ENCODE data around the gene ZNF513.
"Not testable (repeated sequence)": the region's sequence is repeated elsewhere in the genome, so short reads cannot be mapped to it uniquely, and the experiment has no call there.

The ZNF513 gene

DNA sequence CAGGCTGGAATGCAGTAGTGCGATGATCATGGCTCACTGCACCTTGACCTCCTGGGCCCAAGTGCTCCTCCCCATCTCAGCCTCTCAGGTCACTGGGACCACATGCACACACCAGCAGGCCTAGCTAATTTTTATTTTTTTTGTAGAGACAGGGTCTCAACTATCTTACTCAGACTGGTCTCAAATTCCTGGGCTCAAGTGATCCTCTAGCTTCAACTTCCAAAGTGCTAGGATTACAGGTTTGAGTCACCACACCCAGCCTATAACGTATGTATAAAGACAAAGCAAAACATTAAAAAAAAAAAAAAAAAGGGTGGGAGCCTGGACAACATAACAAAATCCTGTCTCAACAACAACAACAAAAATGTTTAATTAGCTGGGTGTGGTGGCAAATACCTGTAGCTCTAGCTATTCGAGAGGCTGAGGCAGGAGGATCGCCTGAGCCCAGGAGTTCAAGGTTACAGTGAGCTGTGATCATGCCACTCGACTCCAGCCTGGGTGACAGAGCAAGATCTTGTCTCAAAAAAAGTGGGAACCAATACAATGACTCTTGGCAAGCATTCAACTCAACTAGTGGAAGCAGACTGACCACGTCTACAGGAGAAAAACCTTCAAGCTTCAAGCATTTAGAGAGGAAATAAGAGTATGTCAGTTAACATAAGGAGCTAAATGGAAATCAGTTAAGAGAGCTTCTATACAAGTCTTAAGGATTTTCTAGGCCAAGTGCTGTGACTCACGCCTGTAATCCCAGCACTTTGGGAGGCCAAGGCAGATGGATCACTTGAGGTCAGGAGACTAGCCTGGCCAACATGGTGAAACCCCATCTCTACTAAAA lies 26.6 kb downstream of the ZNF513 start:
- no peak for ATAC-seq (ENCODE audit: insufficient read depth, low read depth)
- no peak for TF ChIP-seq EZH2 (IDR thresholded peaks at IDR 0.05; ENCODE audit: borderline replicate concordance, low read depth, low read length, severe bottlenecking)
- TF ChIP-seq, protein P1, sequence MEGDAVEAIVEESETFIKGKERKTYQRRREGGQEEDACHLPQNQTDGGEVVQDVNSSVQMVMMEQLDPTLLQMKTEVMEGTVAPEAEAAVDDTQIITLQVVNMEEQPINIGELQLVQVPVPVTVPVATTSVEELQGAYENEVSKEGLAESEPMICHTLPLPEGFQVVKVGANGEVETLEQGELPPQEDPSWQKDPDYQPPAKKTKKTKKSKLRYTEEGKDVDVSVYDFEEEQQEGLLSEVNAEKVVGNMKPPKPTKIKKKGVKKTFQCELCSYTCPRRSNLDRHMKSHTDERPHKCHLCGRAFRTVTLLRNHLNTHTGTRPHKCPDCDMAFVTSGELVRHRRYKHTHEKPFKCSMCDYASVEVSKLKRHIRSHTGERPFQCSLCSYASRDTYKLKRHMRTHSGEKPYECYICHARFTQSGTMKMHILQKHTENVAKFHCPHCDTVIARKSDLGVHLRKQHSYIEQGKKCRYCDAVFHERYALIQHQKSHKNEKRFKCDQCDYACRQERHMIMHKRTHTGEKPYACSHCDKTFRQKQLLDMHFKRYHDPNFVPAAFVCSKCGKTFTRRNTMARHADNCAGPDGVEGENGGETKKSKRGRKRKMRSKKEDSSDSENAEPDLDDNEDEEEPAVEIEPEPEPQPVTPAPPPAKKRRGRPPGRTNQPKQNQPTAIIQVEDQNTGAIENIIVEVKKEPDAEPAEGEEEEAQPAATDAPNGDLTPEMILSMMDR (IDR thresholded peaks at IDR 0.05; ENCODE audit: borderline replicate concordance, extremely low read depth, low read length, poor library complexity, severe bottlenecking) = no peak
- Histone ChIP-seq H3K79me2 (ENCODE audit: insufficient read depth, low read length) (peaks cover 95% of the 10 kb centered on the region), H3K27me3 (ENCODE audit: insufficient read depth, low read length, poor library complexity) (no peaks in the 10 kb centered on the region), H3K4me2 (ENCODE audit: insufficient read depth, low read length) (peak overlapping the region; percentile 82; the same call in 1 of the 2 replicates), H3K4me1 (ENCODE audit: insufficient read depth, low read length) (peaks cover 33% of the 10 kb centered on the region), H3K27ac (ENCODE audit: low read length) (no peak overlapping the region), H3K9ac (ENCODE audit: low read depth, low read length) (no peak overlapping the region), H3K4me3 (ENCODE audit: low read depth in 1 of 2, low read length in 2 of 2) (no peak overlapping the region), H3K9me3 (ENCODE audit: insufficient read depth, low read length, severe bottlenecking) (no peaks in the 10 kb centered on the region), H2AFZ (ENCODE audit: low read depth, low read length) (no peak overlapping the region), H3K36me3 (ENCODE audit: insufficient read depth, low read length) (peaks cover 3% of the 10 kb centered on the region), H4K20me1 (ENCODE audit: insufficient read depth, low read length) (peaks cover 27% of the 10 kb centered on the region; the same call in 1 of the 2 replicates)
- no peak for DNase-seq

DNA sequence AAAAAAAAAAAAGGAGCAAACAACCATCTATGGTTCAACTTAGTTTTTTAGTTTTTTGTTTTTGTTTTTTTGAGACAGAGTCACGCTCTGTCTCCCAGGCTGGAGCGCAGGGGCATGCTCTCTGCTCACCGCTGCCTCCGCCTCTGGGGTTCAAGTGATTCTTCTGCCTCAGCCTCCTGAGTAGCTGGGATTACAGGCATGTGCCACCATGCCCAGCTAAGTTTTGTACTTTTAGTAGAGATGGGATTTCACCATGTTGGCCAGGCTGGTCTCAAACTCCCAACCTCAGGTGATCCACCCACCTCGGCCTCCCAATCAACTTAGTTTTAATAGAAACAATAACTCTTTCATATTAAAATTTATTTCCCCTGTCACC lies 27.2 kb downstream of the ZNF513 start:
- H3K9ac ChIP-seq (ENCODE audit: low read depth, low read length); ATAC-seq (ENCODE audit: insufficient read depth, low read depth); H3K27me3 ChIP-seq (ENCODE audit: insufficient read depth, low read length, poor library complexity); H3K4me3 ChIP-seq (ENCODE audit: low read depth in 1 of 2, low read length in 2 of 2); H3K36me3 ChIP-seq (ENCODE audit: insufficient read depth, low read length); H2AFZ ChIP-seq (ENCODE audit: low read depth, low read length); H3K9me3 ChIP-seq (ENCODE audit: insufficient read depth, low read length, severe bottlenecking); H3K27ac ChIP-seq (ENCODE audit: low read length); DNase-seq: not testable (repeated sequence)
- H3K4me1 ChIP-seq (ENCODE audit: insufficient read depth, low read length) = peaks cover 30% of the 10 kb centered on the region
- peaks cover 27% of the 10 kb centered on the region; the same call in 1 of the 2 replicates for H4K20me1 ChIP-seq (ENCODE audit: insufficient read depth, low read length)
- H3K79me2 ChIP-seq (ENCODE audit: insufficient read depth, low read length) = peaks cover 95% of the 10 kb centered on the region
- peak overlapping the region; percentile 28; the same call in 1 of the 2 replicates for H3K4me2 ChIP-seq (ENCODE audit: insufficient read depth, low read length)

DNA sequence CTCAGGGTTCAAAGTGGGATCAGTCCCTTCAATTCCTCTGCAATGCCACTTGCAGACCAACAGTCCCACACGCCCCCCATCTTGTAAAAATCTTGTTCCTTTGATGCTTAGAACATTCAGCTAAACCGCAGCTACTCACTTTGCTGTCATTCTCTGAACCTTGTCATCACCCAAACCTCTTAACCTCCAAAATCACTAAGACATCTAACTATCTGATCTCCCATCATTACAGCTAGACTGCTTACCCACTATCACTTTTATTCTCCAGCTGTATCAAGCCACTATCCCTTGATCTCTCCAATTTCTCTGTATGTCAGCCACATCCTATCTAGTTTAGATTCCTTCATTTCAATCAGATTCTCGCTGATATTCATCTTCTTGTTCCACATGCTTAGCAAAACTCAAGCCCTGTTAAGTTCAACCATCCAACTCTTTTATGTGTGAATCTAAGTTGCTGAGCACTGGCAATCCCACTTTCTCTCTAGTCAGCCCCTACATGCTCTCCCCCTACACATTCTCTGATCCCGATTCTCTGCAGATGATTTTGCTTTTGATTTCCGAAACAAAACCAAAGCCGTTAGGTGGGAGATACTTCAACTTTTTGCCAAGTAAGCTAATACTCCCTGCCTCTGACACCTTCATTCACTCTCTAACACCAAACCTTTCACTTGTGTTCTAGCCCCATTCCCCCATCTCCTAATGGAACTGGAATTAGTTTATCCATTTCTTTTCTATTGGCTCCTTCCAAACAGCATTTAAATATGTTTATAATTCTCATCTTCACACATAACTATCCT lies 28.5 kb downstream of the ZNF513 start:
- peaks cover 9% of the 10 kb centered on the region for H3K36me3 ChIP-seq (ENCODE audit: insufficient read depth, low read length)
- no peak overlapping the region for H3K4me2 ChIP-seq (ENCODE audit: insufficient read depth, low read length)
- no peak overlapping the region for H2AFZ ChIP-seq (ENCODE audit: low read depth, low read length)
- H4K20me1 ChIP-seq (ENCODE audit: insufficient read depth, low read length) = peaks cover 37% of the 10 kb centered on the region; the same call in 1 of the 2 replicates
- H3K9ac ChIP-seq (ENCODE audit: low read depth, low read length) = no peak overlapping the region
- no peaks in the 10 kb centered on the region for H3K9me3 ChIP-seq (ENCODE audit: insufficient read depth, low read length, severe bottlenecking)
- peaks cover 95% of the 10 kb centered on the region for H3K79me2 ChIP-seq (ENCODE audit: insufficient read depth, low read length)
- ATAC-seq (ENCODE audit: insufficient read depth, low read depth) = no peak
- peaks cover 21% of the 10 kb centered on the region for H3K4me1 ChIP-seq (ENCODE audit: insufficient read depth, low read length)
- DNase-seq = no peak
- H3K27ac ChIP-seq (ENCODE audit: low read length) = no peak overlapping the region
- no peak for TF ChIP-seq EZH2 (IDR thresholded peaks at IDR 0.05; ENCODE audit: borderline replicate concordance, low read depth, low read length, severe bottlenecking)
- TF ChIP-seq, protein P1 (IDR thresholded peaks at IDR 0.05; ENCODE audit: borderline replicate concordance, extremely low read depth, low read length, poor library complexity, severe bottlenecking) = no peak
- no peaks in the 10 kb centered on the region for H3K27me3 ChIP-seq (ENCODE audit: insufficient read depth, low read length, poor library complexity)
- no peak overlapping the region for H3K4me3 ChIP-seq (ENCODE audit: low read depth in 1 of 2, low read length in 2 of 2)

Measured in DND-41 (cell line).